Epithelial cell of proximal tubule (primary cell): ENCODE measurements around the gene CEACAM21. TPM values are rescaled to one million over a fixed set of nuclear protein-coding genes. Genes with fewer than 3 reads are reported as not detected.

ENCODE experiments used
- DNase-seq: peaks from one replicate; pipeline ENCODE4 v3.0.0-alpha.2; 2011; ENCODE audit warnings: low read depth
- H3K4me3 ChIP-seq: 2 replicates; pipeline ENCODE4 v1.5.1; 2011; ENCODE audit warnings: low read depth, mild to moderate bottlenecking, low read length
- total RNA-seq: library from RNA; depleted of rRNA; stranded (reverse); fragments of >200 nt; gene quantifications from 2 replicates; pipeline ENCODE4 v1.2.3, GENCODE V29; 2015
- TF ChIP-seq, protein P1 (sequence below): conservative IDR thresholded peaks from 2 replicates; pipeline ENCODE4 v1.5.1; 2012; ENCODE audit warnings: low read depth, mild to moderate bottlenecking, low read length

CEACAM21 gene
- total RNA-seq, 1 donor from 2014 or later: not detected

DNA sequence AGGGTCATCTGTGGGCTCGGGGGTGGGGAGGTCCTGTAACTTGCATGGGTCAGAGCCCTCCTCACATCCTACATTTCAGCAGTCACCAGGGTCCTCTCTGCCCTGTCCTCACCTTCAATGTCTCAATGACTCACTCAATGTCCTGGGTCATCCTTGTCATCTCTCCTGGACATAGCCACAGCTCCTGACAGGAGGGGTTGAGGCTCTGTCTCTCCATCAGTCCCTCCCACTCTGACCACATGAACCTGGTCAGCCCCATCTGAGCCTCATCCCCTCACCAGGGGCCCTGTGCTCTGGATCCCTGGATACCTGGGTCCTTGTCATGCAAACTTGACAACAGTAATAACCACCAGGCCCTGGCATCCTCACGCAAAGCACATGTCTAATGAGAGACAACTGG, 13.4 kb downstream of the CEACAM21 start:
- H3K4me3 ChIP-seq: no peak overlapping the region
- TF ChIP-seq, protein P1, sequence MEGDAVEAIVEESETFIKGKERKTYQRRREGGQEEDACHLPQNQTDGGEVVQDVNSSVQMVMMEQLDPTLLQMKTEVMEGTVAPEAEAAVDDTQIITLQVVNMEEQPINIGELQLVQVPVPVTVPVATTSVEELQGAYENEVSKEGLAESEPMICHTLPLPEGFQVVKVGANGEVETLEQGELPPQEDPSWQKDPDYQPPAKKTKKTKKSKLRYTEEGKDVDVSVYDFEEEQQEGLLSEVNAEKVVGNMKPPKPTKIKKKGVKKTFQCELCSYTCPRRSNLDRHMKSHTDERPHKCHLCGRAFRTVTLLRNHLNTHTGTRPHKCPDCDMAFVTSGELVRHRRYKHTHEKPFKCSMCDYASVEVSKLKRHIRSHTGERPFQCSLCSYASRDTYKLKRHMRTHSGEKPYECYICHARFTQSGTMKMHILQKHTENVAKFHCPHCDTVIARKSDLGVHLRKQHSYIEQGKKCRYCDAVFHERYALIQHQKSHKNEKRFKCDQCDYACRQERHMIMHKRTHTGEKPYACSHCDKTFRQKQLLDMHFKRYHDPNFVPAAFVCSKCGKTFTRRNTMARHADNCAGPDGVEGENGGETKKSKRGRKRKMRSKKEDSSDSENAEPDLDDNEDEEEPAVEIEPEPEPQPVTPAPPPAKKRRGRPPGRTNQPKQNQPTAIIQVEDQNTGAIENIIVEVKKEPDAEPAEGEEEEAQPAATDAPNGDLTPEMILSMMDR: no peak
- no peak for DNase-seq

DNA sequence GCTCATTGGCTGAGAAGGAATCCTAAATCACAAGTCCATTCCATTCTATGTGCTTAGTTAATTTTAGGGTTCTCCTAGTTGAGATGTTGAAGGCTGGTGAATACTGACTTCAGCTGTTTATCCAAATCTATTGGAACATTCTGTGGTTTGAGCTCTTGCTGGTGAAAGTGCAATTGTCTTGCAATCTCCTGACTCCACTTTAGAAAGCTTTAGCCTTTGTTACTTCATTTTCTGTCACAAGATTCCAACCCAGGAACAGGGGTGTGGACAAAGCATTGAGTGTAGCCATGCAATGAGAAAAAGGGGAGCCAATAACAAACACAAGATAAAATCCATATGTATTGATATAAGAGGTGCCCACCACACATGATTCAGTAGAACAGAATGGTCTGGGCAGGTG, 15.0 kb downstream of the CEACAM21 start:
- TF ChIP-seq, protein P1: no peak
- H3K4me3 ChIP-seq: no peak overlapping the region
- DNase-seq: no peak

DNA sequence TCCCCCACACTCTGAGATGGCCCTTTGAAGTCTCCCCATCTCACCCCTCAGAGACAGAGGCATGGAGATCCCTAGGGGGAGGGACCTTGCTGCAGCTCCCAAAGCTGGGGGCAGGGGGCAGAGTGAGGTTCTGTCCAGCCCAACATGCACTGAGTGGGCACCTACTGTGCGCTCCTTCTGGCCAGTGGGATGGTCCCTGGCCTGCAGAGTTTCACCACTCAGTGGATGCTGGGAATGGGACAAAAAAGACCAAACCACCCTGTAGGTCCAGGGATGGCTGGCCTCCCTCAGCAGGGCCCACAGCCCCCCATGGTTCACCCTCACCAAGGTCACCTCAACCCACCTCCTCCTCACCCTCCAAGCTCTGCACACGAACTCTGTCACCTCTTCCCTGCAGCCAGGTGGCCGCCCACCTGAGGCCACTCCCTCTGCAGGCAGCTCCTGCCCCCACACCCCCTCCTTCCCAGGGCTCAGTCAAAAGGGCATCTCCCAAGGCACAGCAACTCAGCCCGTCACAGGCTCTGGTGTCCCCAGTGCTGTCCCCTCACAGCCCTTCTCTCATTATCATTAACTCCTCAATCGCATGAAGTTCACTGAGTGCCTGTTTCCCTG, 16.1 kb downstream of the CEACAM21 start:
- no peak overlapping the region for H3K4me3 ChIP-seq
- DNase-seq: no peak
- TF ChIP-seq, protein P1: no peak

DNA sequence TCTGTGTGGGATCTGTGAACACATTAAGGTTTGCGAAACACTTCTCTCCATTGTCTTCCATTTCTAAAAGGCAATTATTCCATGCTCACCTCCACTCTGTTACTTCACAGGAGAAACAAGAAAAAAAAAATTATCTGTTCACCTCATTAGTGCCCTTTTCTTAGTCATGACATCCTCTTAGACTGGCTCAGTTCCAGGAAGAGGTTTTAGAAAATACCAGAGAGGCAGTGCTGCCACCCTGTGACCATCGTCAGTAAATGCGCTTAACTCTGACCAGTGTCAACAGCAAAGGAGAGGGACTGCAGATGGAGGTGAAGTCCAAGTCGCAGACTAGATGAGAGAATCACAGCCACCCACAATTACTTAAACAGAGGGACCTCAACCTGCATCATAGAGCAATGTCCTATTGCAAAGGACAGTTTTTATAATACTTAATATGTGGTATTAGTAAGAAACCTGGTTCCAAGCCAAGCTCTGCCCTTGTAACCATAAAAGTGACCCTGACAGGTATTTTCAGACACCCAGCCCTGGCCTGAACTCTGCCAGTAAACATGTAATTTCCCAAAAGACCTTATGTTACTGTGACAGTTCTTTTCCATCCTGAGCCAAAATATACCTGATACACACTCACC, 19.4 kb downstream of the CEACAM21 start:
- TF ChIP-seq, protein P1: peak; percentile 73
- no peak overlapping the region for H3K4me3 ChIP-seq

DNA sequence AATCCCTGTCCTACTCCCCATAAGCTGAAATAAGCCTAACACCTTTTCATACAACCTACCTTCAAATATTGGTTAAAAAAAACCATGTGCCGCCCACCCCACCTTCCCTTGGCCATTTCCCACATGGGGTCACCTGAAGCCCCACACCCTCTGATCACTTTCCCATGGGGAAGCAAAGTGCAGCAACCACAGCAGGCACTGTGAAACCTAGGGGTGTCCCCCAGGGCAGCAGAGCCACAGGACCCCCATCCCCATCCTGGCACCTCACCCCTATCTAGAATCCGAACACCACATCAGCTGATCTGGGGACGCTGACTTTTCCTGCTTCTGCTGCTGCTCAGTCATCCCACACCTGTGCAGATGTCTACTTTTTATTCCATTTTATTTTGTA, 19.9 kb downstream of the CEACAM21 start:
- TF ChIP-seq, protein P1: no peak
- no peak overlapping the region for H3K4me3 ChIP-seq
- no peak for DNase-seq

More for the DNA sequence above, 19.4 kb downstream of the CEACAM21 start:
- peak; percentile 52 for DNase-seq

DNA sequence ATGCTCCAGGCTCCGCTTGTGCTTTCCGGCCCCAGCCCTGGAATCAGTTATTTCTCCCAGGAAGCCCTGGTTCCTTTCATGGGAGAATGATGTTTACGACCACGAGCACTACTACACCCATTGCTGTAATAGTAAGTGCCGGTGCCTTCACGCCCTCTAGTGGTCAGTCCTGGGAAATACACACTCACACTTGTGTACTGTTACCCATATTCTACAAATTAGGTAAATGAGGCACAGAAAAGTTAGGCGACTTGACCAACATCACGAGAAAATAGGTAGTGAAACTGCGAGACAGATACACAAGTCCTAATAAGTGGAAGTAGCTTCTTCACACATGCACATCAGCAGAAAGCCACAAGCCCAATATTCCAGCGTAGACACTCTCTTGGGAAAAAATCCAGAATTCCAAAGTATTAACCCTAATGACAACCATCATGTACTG, 21.7 kb downstream of the CEACAM21 start:
- peak; percentile 9 for DNase-seq

More for the DNA sequence above, 21.7 kb downstream of the CEACAM21 start:
- TF ChIP-seq, protein P1: peak; percentile 97
- H3K4me3 ChIP-seq: no peak overlapping the region
